ENCODE data around the gene KLRD1. TPM values are rescaled to one million over a fixed set of nuclear protein-coding genes. Genes with fewer than 3 reads are reported as not detected.
"Not testable (repeated sequence)": the region's sequence is repeated elsewhere in the genome, so short reads cannot be mapped to it uniquely, and the experiment has no call there.

The KLRD1 gene
- total and polyA plus RNA-seq, 12 donors: 0.22 to 5.7 (median 1.2) TPM

- TF ChIP-seq CTCF (IDR thresholded peaks at IDR 0.05): peak; percentile 33 to 84 (median 73)
- Histone ChIP-seq H3K9me3 (peaks cover 0 to 9% (median 5%) of the 10 kb centered on the region in 11 donors), H3K4me1 (no peaks in the 10 kb centered on the region), H3K27ac (no peak overlapping the region), H3K4me3 (no peak overlapping the region), H3K36me3 (no peaks in the 10 kb centered on the region), H3K27me3 (no peaks in the 10 kb centered on the region)
- WGBS, 2 donors: 46 to 49% methylated on average over 2 of the region's 2 CpGs
- DNase-seq (no peak), ATAC-seq (peak in 6 of 8 donors; percentile 64 to 74 (median 70))
- intact Hi-C loops (cut with DNase I): loop anchor here in 9 of 10 donors (2.0 to 10.0 kb wide), 8 partner anchors 76 to 423 kb away; partner anchors contain the start of gene KLRC4 (in 1 of the 9)
Observed at GRCh38 chr12:10331642-10332239, 24.1 kb downstream of the KLRD1 start.

- H3K4me3 ChIP-seq, DNase-seq, H3K27ac ChIP-seq, H3K4me1 ChIP-seq, H3K27me3 ChIP-seq, H3K9me3 ChIP-seq, ATAC-seq, H3K36me3 ChIP-seq: not testable (repeated sequence)
- 44 to 50% methylated on average over 4 of the region's 4 CpGs for whole genome bisulfite sequencing, 2 donors
- intact Hi-C loops (cut with DNase I): loop anchor here in 2 of 10 donors (10.0 kb wide), 2 partner anchors 219 to 419 kb away; no protein-coding TSS in a partner anchor
Observed at GRCh38 chr12:10336196-10336595, 28.5 kb downstream of the KLRD1 start.

- ATAC-seq, H3K27me3 ChIP-seq, H3K27ac ChIP-seq, H3K9me3 ChIP-seq, H3K4me1 ChIP-seq, DNase-seq, H3K36me3 ChIP-seq, H3K4me3 ChIP-seq: not testable (repeated sequence)
- WGBS, 2 donors: 85 to 87% methylated on average over 4 of the region's 4 CpGs
- intact Hi-C loops (cut with DNase I): loop anchor here in 2 of 10 donors (10.0 kb wide), 2 partner anchors 216 to 416 kb away; no protein-coding TSS in a partner anchor
Observed at GRCh38 chr12:10338470-10338869, 30.8 kb downstream of the KLRD1 start.

GRCh38 chr12:10339053-10339840 is 31.6 kb downstream of the KLRD1 start:
- no peak overlapping the region for H3K27ac ChIP-seq
- no peak for TF ChIP-seq CTCF (IDR thresholded peaks at IDR 0.05)
- H3K27me3 ChIP-seq: no peaks in the 10 kb centered on the region
- H3K9me3 ChIP-seq: peaks cover 0 to 4% (median 0%) of the 10 kb centered on the region in 11 donors
- H3K4me3 ChIP-seq: no peak overlapping the region
- 69 to 70% methylated on average over 9 of the region's 9 CpGs for WGBS, 2 donors
- DNase-seq (no peak), ATAC-seq (no peak)
- intact Hi-C loops (cut with DNase I): loop anchor here in 2 of 10 donors (10.0 kb wide), 2 partner anchors 216 to 416 kb away; no protein-coding TSS in a partner anchor
- no peaks in the 10 kb centered on the region for H3K4me1 ChIP-seq
- no peaks in the 10 kb centered on the region for H3K36me3 ChIP-seq

- H3K27me3 ChIP-seq; intact Hi-C loops (cut with DNase I); H3K27ac ChIP-seq; H3K36me3 ChIP-seq; H3K9me3 ChIP-seq; H3K4me3 ChIP-seq; ATAC-seq; H3K4me1 ChIP-seq; DNase-seq: not testable (repeated sequence)
- WGBS, 2 donors: 66 to 71% methylated on average over 2 of the region's 2 CpGs
Observed at GRCh38 chr12:10340946-10341345, 33.3 kb downstream of the KLRD1 start.
